DMS 273 (cell line): Measurements from ENCODE around the gene TRIP12.
"Not testable (repeated sequence)": the region's sequence is repeated elsewhere in the genome, so short reads cannot be mapped to it uniquely, and the experiment has no call there.

ENCODE experiments used
- DNase-seq: peaks from one replicate; lab custom pipeline; 2025; ENCODE audit not compliant: unreplicated experiment; lab: John Stamatoyannopoulos, UW

TRIP12 gene

DNA sequence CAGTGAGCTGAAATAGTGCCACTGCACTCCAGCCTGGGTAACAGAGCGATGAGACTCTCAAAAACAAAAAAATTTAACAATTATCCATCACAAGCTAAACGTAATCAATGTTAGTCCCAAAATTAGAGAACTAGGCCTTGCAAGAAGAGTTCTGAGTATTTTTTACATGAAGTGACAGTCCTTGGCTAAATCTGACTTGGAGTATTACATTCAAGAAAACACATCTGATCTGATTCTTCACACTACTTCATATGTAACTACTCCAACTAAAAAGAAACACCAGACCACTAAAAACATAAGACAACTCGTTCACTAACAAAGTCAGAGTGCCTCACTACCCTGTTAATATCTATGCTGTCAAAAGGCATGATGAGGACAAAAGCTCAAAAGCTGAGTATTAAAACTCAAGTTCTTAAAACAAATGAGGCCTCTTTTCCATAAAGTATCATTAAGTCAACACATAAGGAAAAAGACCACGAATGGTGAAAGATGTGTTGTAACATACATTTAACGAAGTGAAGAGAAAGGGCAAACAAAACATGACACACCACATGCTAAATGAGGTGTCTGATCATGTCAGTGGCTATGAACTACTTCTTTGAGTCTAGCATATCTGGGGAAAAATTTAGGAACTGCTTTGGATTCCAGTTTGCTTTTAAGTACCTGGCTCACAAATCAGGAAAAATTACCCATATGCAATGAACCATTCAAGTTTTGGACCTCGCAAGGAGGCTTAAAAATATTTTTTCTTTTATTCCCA is 42.4 kb downstream of the TRIP12 start:
- DNase-seq = no peak

DNA sequence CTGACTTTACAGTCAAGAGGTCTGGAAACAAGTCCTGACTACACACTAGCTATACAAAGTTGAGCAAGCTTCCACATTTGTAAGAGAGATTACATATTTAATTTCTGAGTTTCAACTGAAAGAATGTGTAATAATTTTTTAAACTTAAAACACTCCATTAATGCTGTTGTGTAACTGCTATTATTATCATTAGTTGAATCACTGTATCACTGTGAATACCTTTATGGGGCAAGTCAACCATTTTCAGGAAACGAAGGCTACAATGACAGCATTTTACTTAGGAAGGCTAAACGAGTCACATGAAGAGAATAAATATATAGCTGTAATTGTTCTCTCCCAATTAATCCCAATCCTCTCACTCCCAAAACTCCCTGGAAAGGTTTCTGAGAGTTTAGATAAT is 46.3 kb downstream of the TRIP12 start:
- DNase-seq = no peak

DNA sequence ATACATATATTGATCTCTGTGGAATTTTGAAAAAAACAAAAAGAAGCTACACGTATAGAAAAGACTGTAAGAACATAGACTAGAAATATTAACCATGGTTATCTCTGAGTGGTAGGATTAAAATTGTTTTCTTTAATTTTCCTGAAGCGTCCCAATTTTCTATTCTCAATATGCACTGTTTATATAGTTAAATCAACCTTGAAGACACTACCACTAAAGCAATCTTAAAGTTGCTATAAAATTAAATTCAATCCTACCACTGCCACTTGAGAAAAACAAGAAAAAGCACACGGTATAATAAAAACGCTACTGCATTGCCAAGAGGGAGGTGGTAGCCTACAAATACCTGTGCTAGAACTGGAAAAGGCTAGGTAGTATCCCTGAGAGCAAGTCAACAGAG is 47.2 kb downstream of the TRIP12 start:
- no peak for DNase-seq

DNA sequence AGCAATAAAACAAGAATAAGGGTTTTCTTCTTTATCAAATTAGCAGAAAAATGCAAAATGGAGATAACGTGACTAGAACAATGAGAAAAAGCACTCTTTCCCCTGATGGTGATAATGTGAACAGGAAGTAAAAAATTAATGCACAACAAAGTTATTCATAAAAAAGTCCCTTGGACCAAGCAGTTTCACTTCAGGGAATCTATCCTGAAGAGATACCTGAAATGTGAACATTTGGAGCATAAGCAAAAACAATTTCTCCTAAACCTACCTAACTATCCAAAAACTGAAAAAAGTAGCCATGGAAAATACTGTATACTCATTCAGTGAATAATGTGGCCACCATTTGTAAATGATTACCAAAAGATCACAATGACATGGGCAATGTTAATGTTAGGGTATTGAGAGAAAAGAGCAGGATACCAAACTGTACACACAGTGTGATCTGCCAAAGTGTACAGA is 48.7 kb downstream of the TRIP12 start:
- no peak for DNase-seq

DNA sequence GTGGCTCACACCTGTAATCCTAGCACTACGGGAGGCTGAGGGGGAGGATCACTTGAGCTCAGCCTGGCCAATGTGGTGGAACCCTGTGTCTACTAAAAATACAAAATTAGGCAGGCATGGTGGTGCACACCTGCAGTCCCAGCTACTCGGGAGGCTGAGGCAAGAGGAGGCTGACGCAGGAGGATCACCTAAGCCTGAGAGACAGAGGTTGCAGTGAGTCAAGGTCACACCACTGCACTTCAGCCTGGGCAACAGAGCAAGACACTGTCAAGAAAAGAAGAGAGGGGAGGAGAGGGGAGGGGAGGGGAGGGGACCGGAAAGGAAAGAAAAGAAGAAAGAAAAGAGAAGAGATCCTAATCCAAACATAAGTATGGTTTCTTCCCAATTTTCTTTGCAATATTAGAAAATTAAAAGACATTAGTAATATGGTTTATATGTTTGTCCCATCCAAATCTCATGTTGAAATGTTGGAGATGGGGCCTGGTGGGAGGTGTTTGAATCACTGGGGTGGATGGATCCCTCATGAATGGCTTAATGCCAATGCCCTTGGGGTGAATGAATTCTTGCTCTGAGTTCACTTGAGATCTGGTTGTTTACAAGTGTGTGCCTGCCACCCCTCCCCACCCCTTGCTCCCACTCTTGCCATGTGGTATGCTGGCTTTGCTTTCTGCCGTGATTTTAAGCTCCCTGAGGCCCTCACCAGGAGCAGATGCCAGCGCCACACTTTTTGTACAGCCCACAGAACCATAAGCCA is 50.7 kb downstream of the TRIP12 start:
- DNase-seq = no peak

DNA sequence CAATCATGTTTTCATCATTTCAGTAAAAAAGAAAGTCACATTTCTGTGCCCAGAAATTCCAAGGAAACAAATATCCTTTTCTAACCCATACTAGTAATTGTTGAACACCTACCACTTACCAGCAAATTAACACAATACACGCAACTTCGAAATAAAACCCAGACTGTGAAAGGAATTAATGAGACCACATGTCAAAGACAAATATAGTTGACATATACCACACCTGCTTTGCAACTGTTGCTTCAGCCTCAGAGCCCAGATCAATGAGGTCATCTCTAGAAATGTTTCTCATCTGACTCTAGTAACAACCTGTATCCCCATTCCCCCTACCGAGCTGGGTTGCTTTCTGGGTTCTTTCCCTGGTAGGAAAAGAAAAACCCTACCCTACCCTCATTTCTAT is 52.6 kb downstream of the TRIP12 start:
- peak; percentile 1 for DNase-seq

DNA sequence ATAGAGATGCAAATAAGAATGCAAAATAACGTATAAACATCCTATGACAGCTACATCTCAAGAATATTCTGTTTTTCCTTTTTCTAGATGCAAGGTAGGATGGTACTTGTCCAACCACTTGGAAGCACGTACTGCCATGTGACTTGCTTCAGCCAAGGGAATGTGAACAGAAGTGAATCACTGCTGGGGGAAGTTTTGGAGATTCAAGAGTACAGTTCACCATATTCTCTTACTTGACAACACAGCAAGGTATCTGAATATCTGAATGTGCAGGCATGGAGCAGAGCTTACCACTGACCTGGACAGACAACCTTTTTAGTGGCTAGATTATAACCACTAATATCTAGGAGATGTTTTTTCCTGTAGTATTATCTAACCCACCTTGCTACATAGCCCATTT is 53.0 kb downstream of the TRIP12 start:
- DNase-seq = no peak

DNA sequence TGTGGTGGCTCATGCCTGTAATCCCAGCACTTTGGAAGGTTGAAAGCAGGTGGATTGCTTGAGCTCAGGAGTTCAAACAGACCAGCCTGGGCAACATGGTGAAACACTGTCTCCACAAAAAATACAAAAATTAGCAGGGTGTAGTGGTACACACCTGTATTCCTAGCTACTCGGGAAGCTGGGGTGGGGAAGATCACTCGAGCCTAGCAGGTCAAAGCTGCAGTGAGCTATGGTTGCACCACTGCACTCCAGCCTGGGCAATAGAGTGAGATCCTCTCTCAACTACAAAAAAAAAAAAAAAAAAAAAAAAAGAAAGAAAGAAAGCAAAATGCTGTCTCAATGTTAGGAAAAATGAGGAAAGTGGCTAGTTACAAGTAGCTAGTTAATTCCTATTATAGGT is 56.8 kb downstream of the TRIP12 start:
- DNase-seq = no peak

DNA sequence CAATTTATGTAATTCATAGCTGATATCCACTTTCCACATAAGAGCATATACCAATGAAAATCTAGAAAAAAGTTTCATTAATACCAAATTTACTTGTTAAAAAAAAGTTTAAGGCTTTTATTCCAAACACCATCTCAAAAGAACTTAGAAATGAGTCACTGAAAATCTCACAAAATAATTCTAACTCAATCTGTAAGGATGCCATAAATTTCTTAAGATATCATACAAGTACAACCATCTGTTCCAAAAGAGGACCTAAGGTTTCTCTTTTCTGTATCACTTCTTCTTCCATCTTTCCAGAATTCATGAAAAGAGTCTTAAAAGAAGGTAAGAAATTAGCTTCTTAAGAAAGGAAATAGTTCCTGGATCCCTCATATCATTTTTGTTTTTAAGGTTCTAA is 60.4 kb downstream of the TRIP12 start:
- no peak for DNase-seq

DNA sequence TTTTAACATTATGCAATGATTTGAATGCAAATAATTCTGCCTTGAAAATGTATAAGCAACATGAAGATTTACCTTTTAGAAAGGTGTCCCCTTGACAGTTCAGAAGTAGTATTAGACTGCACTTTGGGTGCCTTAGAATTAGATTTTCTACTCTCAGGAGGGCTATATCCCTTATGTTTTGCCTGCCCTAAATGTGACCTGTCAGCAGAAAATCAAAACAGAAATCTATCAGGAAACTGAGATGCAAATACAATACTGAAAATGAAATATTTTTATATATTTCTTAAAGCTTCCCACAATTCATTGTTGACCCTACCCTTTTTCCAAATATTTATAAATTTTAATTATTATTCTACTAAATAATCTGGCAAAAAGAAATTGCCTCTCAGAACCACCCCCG is 61.5 kb downstream of the TRIP12 start:
- no peak for DNase-seq

DNA sequence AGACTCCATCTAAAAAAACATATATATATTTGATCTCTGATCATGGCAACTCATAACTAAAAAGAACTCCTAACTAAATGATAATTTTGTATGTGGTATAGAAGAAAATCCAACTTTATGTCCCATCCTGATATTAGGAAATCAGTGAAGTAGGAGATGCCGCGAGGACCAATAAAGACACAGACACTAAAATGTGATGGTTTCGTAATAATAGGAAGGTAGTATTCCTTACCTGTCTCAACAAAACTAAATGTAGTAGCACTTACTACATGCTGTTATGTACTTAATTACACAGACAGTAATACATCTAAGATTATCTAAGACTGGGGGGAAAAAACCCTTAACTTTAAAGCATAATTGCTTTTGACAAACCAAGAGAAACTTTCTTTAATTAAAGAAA is 63.5 kb downstream of the TRIP12 start:
- no peak for DNase-seq

DNA sequence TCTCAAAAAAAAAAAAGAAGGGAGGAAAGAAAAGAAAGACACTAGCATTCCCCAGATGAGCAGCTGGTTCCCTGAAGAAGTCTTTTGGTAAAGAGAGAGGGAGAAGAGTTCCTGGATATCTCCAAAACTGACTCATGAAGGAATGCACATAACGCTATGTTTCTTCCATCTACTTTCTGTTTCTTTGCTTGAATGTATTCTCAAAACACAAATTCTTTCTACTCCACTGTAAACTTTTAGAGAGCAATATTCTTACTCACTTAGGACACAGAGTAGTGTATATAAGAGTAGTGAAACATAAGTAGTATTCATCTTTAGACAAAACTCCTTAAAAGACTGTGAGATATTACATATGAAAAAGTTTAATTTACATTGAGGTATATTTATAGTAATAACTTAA is 64.2 kb downstream of the TRIP12 start:
- no peak for DNase-seq

DNA sequence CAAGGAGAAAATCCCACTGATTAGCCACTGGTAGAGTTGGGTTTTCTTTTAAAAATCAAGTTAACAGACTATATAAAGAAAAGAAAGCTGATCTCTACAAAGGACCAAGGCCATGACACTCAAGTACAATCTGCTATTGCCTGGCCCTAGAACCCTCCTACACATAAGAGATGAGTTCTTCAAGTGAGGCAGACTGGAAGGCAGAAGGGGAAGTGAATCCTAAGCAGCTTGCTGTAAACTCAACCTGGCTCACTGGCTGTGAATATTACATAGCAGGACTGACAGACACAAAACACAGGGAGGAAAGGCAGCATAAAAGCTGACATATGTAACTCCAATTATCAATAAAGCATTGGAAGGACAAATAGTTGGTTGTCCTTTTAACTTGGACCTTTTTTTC is 65.4 kb downstream of the TRIP12 start:
- DNase-seq = no peak

DNA sequence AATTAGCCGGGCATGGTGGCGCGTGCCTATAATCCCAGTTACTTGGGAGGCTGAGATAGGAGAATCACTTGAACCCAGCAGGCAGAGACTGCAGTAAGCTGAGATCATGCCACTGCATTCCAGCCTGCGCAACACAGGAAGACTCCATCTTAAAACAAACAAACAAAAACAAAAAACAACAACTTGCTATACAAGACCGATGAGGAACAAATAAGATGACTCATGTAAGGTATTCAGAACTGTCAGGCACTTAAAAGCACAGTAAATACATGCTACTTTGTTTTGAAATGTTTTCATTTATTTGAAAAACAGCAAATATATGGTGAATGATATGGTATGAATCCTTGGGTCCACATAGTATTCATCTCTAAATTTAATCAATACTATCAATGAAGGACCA is 66.7 kb downstream of the TRIP12 start:
- no peak for DNase-seq

DNA sequence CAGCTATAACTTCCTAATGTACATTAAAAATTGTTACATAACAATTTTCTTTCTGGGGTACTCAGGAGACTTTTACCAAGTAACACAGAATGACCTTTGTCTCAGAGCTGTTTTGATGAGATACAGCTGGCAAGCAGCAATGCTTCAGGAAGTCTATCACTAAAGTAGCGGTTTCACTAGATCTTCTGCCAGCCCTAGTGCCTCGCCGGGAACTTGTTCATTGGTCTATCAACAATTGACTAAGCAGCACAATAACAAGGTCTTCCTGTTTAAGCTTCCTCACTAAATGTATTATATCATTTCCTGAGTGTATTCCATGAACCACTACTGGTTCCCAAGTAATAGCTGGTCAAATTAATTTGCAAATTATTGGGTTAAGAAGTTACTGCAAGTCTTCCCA is 69.2 kb downstream of the TRIP12 start:
- DNase-seq = no peak

DNA sequence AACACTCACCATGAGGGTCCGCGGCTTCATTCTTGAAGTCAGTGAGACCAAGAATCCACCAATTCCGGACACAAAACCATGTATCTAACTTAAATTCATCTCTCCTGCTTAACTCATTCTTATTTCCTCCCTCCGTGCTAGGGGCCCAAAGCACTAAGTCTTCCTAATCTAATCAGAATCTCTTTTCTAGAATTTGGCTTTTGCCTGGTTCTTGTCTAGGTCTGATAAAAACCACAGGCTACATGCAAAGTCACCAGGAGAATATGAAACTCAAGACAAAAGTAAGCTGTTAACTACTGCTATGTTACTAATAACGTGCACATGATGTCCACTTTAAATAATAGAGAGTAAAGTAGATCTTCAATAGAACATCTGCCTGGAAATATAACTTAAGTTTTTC is 69.9 kb downstream of the TRIP12 start:
- DNase-seq = no peak

DNA sequence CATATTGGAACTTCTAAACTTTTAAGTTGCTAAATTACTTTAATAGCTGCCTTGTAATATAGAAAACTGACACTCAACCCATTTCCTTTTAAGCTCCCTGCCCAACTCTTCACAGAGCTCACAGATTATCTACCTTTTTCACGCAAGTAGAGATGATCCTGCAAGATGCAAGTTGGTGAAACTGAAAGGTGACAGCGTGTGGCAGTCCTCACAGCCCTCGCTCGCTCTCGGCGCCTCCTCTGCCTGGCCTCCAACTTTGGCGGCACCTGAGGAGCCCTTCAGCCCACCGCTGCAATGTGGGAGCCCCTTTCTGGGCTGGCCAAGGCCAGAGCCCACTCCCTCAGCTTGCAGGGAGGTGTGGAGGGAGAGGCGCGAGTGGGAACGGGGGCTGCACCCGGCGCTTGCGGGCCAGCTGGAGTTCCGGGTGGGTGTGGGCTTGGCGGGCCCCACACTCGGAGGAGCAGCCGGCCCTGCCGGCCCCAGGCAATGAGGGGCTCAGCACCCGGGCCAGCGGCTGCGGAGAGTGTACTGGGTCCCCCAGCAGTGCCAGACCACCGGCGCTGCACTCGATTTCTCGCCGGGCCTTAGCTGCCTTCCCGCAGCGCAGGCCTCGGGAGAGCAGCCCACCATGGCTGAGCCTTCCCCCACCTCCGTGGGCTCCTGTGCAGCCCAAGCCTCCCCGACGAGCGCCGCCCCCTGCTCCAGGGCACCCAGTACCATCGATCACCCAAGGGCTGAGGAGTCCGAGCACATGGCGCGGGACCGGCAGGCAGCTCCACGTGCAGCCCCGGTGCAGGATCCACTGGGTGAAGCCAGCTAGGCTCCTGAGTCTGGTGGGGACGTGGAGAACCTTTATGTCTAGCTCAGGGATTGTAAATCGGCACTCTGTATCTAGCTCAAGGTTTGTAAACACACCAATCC is 71.2 kb downstream of the TRIP12 start:
- not testable (repeated sequence) for DNase-seq

DNA sequence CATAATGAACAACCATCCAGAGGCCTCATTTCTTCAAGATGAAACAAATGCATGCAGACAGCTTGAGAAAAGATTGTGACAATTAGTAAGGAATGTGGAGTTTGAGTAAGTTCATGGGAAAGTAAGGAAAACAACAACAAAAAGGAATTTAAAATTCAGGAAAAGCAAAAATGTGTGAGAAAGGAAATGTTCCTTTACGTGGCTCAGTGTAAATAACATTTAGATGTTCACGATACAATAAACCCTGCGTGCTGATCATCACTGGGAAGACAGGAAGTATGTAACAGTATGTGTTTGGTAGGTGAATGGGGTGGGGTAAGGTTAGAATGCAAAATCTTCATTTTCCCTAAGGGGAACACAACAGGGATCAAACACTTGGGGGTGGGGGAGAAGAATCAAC is 72.7 kb downstream of the TRIP12 start:
- no peak for DNase-seq

DNA sequence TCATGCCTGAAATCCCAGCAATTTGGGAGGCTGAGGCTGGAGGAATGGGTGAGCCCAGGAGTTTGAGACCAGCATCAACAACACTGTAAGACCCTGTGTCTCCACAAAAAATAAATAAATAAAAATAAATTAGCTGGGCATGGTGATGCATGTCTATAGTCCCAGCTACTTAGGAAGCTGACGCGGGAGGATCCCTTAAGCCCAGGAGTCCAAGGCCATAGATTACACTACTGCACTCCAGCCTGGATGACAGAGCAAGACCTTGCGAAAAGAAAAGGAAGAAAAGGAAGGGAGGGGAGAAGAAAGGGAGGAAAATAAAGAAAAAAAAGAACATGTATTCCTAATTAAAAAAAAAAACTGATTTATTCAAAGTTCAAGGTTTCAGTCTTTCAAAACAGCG is 78.2 kb downstream of the TRIP12 start:
- DNase-seq = no peak

DNA sequence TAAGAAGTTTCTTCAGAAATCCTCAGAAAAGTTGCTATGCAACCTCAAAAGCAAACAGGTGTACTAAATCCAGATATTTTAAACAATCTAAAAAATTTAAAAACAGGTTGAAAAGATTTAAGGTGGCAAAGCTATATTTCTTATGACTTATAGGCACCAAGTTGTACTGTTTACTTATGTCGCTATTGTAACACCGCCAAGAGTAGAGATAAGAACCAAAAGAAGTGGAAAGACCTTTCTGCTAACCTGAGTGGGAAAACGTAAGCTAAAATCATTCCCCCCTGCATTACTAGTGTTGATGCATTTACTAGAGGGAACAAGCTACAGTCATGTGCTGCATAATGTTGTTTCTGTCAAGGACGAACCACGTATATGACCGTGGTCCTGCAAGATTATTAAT is 83.1 kb downstream of the TRIP12 start:
- no peak for DNase-seq

DNA sequence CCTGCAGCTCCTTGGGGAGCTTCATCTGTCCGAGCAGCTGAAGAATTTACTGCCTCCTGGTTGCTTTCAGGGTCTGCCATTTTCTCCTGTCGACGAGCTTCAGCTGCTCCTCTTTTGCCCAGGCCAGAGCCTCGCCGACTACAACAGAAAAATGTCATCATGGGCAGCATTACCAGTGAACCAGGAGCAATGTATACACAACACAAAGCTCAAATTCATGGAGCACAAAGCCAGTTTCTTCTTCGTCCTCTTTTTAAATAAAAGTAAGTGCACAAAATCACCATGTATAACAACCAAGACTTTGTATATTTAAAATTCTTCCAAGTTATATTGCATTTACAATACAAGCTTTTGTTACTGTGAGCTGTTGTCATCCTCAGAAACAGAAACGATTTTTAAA is 85.0 kb downstream of the TRIP12 start:
- no peak for DNase-seq
